ENCODE results near the gene RRBP1.

GRCh38 chr20:17631576-17632319 is 50.3 kb downstream of the RRBP1 start:
- no peak for TF ChIP-seq CTCF (IDR thresholded peaks at IDR 0.05; ENCODE audit: low read length)
- TF ChIP-seq EZH2 (IDR thresholded peaks at IDR 0.05; ENCODE audit: borderline replicate concordance, low read length): no peak

Measured in OCI-LY1 (cell line).